ENCODE data around the gene LLGL1.

DNA sequence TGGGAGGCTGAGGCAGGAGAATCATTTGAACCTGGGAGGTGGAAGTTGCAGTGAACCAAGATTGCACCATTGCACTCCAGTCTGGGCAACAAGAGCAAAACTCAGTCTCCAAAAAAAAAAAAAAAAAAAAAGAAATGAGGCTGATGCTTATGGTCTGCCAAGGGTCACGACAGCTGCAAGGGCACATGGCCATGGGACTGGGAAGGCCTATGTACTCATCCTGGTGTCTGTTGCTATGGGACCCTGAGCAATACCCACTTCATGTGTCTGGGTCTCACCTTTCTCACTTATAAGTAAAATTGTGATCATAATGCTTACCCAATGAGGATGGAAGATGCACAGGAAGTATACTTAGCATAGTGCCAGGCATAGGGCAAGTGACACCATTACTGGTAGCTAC, 51.6 kb downstream of the LLGL1 start:
- TF ChIP-seq POLR2AphosphoS5 (IDR thresholded peaks at IDR 0.05; ENCODE audit: low read depth, low read length) (no peak), SP1 (IDR thresholded peaks at IDR 0.05; ENCODE audit: low read depth) (no peak), MAX (IDR thresholded peaks at IDR 0.05) (no peak), CTCF (IDR thresholded peaks at IDR 0.05 in 2 of 3, conservative IDR thresholded peaks at IDR 0.05 in 1 of 3; ENCODE audit: borderline replicate concordance in 1 of 3, insufficient read depth in 1 of 3, low read depth in 2 of 3, low read length in 2 of 3) (no peak), SIN3A (IDR thresholded peaks at IDR 0.05; ENCODE audit: low read depth) (no peak), EZH2phosphoT487 (IDR thresholded peaks at IDR 0.05; ENCODE audit: borderline replicate concordance) (no peak)
